HCT116 (cell line): ENCODE data around the gene HNRNPA1. TPM values are rescaled to one million over a fixed set of nuclear protein-coding genes. Genes with fewer than 3 reads are reported as not detected.

Experiments
- ATAC-seq: fragments of 200-7000 bp; cut with Tn5 transposase; 2 replicates; pipeline ENCODE4 v1.9.1; 2020; ENCODE audit warnings: mild to moderate bottlenecking, moderate library complexity
- BruUV-seq: library from RNA; stranded (reverse); fragments of 400-500 nt; replicated peaks from 2 replicates; lab custom pipeline; 2021; lab: Mats Ljungman, UMichigan
- CTCF ChIA-PET: fragments of 300-600 bp; sonication (Branson Sonifier 250); formaldehyde crosslinking; loops from one replicate; lab custom pipeline; 2021; ENCODE audit warnings: antibody characterized with exemption; lab: Charles Lee
- POLR2A ChIA-PET: fragments of 300-600, 350-600 bp; sonication (Branson Sonifier 250); formaldehyde crosslinking; loops from one replicate; lab custom pipeline; 2021; ENCODE audit warnings: antibody characterized with exemption; lab: Charles Lee
- RAD21 ChIA-PET, 2 experiments: fragments of 300-600 bp; sonication (Branson Sonifier 250); formaldehyde crosslinking; loops; one replicate each; lab custom pipeline; 2023; ENCODE audit warnings: low total read pairs in 2 of 2; ENCODE audit not compliant: uncharacterized antibody in 2 of 2, unreplicated experiment in 2 of 2, low non-redundant PET in 1 of 2; lab: Charles Lee
- DNase-seq: peaks from one replicate; pipeline ENCODE4 v3.0.0-alpha.2; 2010; ENCODE audit warnings: low read depth, low spot score
- H2AFZ ChIP-seq: fragments of 200-600 bp; shearing (Covaris generic), sonication (generic); 2 replicates; pipeline ENCODE4 v1.6.1; 2017; ENCODE audit warnings: low read depth, mixed run types, mixed read lengths, antibody characterized with exemption, low read length; ENCODE audit not compliant: poor library complexity, severe bottlenecking
- H3K27ac ChIP-seq: 2 replicates; pipeline ENCODE4 v1.5.1; 2012; ENCODE audit warnings: low read depth, low read length
- H3K27me3 ChIP-seq: fragments of 200-600 bp; sonication (generic); 2 replicates; pipeline ENCODE4 v1.6.1; 2016; ENCODE audit warnings: mixed run types, low read length, mixed read lengths; ENCODE audit not compliant: insufficient read depth
- H3K36me3 ChIP-seq, 2 experiments: fragments of 200-500 bp in 1 of 2; fragments of 200-600 bp in 1 of 2; sonication (Bioruptor generic) in 1 of 2; sonication (generic) in 1 of 2; 2 replicates each; pipeline versions ENCODE4 v1.5.1 to v1.6.1; 2014 to 2016; ENCODE audit warnings: low read length in 2 of 2, inconsistent platforms in 1 of 2, mixed read lengths in 1 of 2, mixed run types in 1 of 2; ENCODE audit not compliant: insufficient read depth in 2 of 2, control insufficient read depth in 1 of 2
- H3K4me1 ChIP-seq, 2 experiments: fragments of 200-600 bp in 1 of 2; sonication (generic) in 1 of 2; 2 replicates each; pipeline versions ENCODE4 v1.5.1 to v1.6.1; 2012 to 2017; ENCODE audit warnings: low read length in 2 of 2, inconsistent platforms in 1 of 2, mild to moderate bottlenecking in 1 of 2, mixed read lengths in 1 of 2, mixed run types in 1 of 2, moderate library complexity in 1 of 2; ENCODE audit not compliant: insufficient read depth in 2 of 2, control insufficient read depth in 1 of 2
- H3K4me2 ChIP-seq: fragments of 200-600 bp; sonication (generic); 2 replicates; pipeline ENCODE4 v1.6.1; 2017; ENCODE audit warnings: mixed run types, low read length, mixed read lengths
- H3K4me3 ChIP-seq, 2 experiments: fragments of 200-600 bp in 1 of 2; sonication (generic) in 1 of 2; replicated peaks in 1 of 2; 2 replicates each; pipeline ENCODE4 v1.5.1; 2011 to 2016; ENCODE audit warnings: low read length in 2 of 2, control low read depth in 1 of 2, low read depth in 1 of 2, mild to moderate bottlenecking in 1 of 2, mixed read lengths in 1 of 2, mixed run types in 1 of 2
- H3K79me2 ChIP-seq: fragments of 200-600 bp; sonication (generic); 2 replicates; pipeline ENCODE4 v1.6.1; 2017; ENCODE audit warnings: mild to moderate bottlenecking, mixed run types, low read length, moderate library complexity, mixed read lengths; ENCODE audit not compliant: insufficient read depth
- H3K9ac ChIP-seq: fragments of 200-600 bp; sonication (generic); 2 replicates; pipeline ENCODE4 v1.6.1; 2016; ENCODE audit warnings: low read length, mixed read lengths
- H3K9me2 ChIP-seq: fragments of 200-600 bp; sonication (generic), shearing (Covaris generic); 2 replicates; pipeline ENCODE4 v1.6.1; 2017; ENCODE audit warnings: mixed run types, mild to moderate bottlenecking, moderate library complexity; ENCODE audit not compliant: insufficient read depth
- H3K9me3 ChIP-seq, 2 experiments: fragments of 200-500 bp in 1 of 2; fragments of 200-600 bp in 1 of 2; sonication (Bioruptor generic) in 1 of 2; sonication (generic) in 1 of 2; 2 replicates each; pipeline ENCODE4 v1.6.1; 2014 to 2017; ENCODE audit warnings: low read length in 2 of 2, mixed read lengths in 2 of 2, inconsistent platforms in 1 of 2, low read depth in 1 of 2, mild to moderate bottlenecking in 1 of 2, mixed run types in 1 of 2, moderate library complexity in 1 of 2; ENCODE audit not compliant: control insufficient read depth in 1 of 2, insufficient read depth in 1 of 2
- H4K20me1 ChIP-seq: fragments of 200-600 bp; sonication (generic), shearing (Covaris generic); 2 replicates; pipeline ENCODE4 v1.6.1; 2017; ENCODE audit warnings: mixed run types, mild to moderate bottlenecking, moderate library complexity; ENCODE audit not compliant: insufficient read depth
- ATF3 ChIP-seq: IDR thresholded peaks from 2 replicates; pipeline ENCODE4 v1.6.1; 2012
- CTCF ChIP-seq, 3 experiments: fragments of 200-600 bp in 1 of 3; sonication (generic) in 1 of 3; IDR thresholded peaks in 2 of 3; conservative IDR thresholded peaks in 1 of 3; 2 replicates each; pipeline ENCODE4 v1.5.1; 2012 to 2017; ENCODE audit warnings: low read depth in 2 of 3, low read length in 2 of 3, antibody characterized with exemption in 1 of 3, borderline replicate concordance in 1 of 3, control low read depth in 1 of 3, mild to moderate bottlenecking in 1 of 3, mixed read lengths in 1 of 3, mixed run types in 1 of 3, moderate library complexity in 1 of 3; ENCODE audit not compliant: insufficient read depth in 1 of 3
- EGR1 ChIP-seq: IDR thresholded peaks from 2 replicates; pipeline ENCODE4 v1.6.1; 2012; ENCODE audit warnings: low read depth
- EZH2phosphoT487 ChIP-seq: fragments of 200-600 bp; IDR thresholded peaks from 2 replicates; pipeline ENCODE4 v1.6.1; 2018; ENCODE audit warnings: antibody characterized with exemption, borderline replicate concordance
- FOSL1 ChIP-seq: IDR thresholded peaks from 2 replicates; pipeline ENCODE4 v1.6.1; 2012; ENCODE audit warnings: low read depth
- JUND ChIP-seq: IDR thresholded peaks from 2 replicates; pipeline ENCODE4 v1.6.1; 2012
- MAX ChIP-seq: IDR thresholded peaks from 2 replicates; pipeline ENCODE4 v1.6.1; 2012
- SIN3A ChIP-seq: IDR thresholded peaks from 2 replicates; pipeline ENCODE4 v1.6.1; 2012; ENCODE audit warnings: low read depth
- SRF ChIP-seq: IDR thresholded peaks from 2 replicates; pipeline ENCODE4 v1.6.1; 2012; ENCODE audit warnings: low read depth
- TCF7L2 ChIP-seq: IDR thresholded peaks from 2 replicates; pipeline ENCODE4 v1.7.0; 2011; ENCODE audit warnings: borderline replicate concordance, inconsistent platforms; ENCODE audit not compliant: insufficient read depth, insufficient read length; ENCODE audit errors: extremely low read depth
- ZBTB33 ChIP-seq: IDR thresholded peaks from 2 replicates; pipeline ENCODE4 v1.6.1; 2011; ENCODE audit warnings: mild to moderate bottlenecking, low read length, moderate library complexity; ENCODE audit not compliant: insufficient replicate concordance; ENCODE audit errors: extremely low read depth
- ZFX ChIP-seq: fragments of 450-650 bp; IDR thresholded peaks from 2 replicates; pipeline ENCODE4 v1.6.1; 2017
- intact Hi-C: fragments of 100-400 bp; cut with micrococcal nuclease; formaldehyde crosslinking; loops from 2 replicates; pipeline ENCODE4 v1.10.0; 2022
- total RNA-seq: library from RNA; stranded (reverse); gene quantifications from one replicate; pipeline ENCODE4 v1.2.1, GENCODE V29; 2021; ENCODE audit not compliant: unreplicated experiment

HNRNPA1 gene
- total RNA-seq, 1 experiment from 2014 or later, result 1,878 TPM

DNA sequence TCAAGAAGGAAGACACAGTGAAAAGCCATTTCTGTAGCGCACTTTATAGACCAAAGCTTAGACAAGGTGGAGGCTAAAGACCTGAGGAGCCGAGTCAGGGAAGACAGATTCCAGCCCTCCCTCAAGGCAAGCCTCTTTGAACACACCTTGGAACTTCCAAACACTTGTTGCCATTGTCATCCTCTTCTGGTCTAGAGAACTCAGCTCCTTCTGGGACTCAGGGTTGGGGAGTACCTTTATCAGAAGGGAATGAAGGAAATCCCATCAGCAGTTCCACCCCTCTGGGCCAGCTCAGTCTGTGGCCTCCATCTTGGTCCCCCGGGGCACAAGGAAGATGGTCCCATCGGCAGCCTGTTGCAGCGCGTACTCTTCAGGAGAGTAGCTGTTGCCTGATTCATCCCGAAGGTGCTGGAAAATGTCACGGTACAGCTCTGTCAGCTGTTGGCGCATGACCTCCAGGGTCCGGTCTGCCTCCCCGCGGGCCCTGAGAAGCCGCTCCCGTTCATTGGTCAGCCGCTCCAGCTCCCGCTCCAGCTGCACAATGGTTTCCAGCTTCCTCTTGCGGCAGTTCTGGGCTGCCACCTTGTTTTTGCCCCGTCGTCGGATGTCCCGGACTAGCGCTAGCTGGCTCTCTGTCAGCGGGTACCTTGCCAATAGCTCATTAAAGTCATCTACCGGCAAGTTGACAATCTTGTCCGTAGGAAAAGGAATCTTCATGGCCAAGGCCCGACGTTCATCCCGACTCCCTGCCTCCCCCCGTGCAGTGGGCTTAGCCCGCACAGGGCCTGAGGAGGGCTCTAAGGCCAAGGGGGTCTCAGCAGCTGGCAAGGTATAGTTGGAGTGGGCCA, 11.8 kb downstream of the HNRNPA1 start:
- RAD21 ChIA-PET, result no interaction called here
- H3K27me3 ChIP-seq, result no peaks in the 10 kb centered on the region
- H2AFZ ChIP-seq, result no peak overlapping the region
- no peak for TF ChIP-seq SIN3A
- no peaks in the 10 kb centered on the region for H3K79me2 ChIP-seq
- H3K9me2 ChIP-seq, result no peaks in the 10 kb centered on the region
- CTCF ChIA-PET, result interaction anchor here (0.7 to 2.1 kb wide), 9 partner anchors 8 to 87 kb away, joined by 3 to 10 read pairs (median 3); partner anchors contain the start of genes CBX5, COPZ1 and NFE2
- H3K9me3 ChIP-seq, result no peaks in the 10 kb centered on the region
- POLR2A ChIA-PET, result interaction anchor here (1.0 to 4.8 kb wide), 3 partner anchors 12 to 67 kb away, joined by 4 to 40 read pairs (median 15); partner anchors contain the start of genes CBX5, COPZ1 and HNRNPA1
- H4K20me1 ChIP-seq, result peaks cover 10% of the 10 kb centered on the region; the same call in 1 of the 2 replicates
- peaks cover 0 to 15% of the 10 kb centered on the region in 2 experiments; a peak in 3 of 4 replicates for H3K4me1 ChIP-seq
- H3K9ac ChIP-seq, result no peak overlapping the region
- H3K4me2 ChIP-seq, result no peak overlapping the region
- peaks cover 0 to 3% of the 10 kb centered on the region in 2 experiments; a peak in 1 of 4 replicates for H3K36me3 ChIP-seq
- no peak overlapping the region for H3K27ac ChIP-seq
- no peak for DNase-seq
- no peak overlapping the region for H3K4me3 ChIP-seq
- no TSS peak for BruUV-seq
- ATAC-seq, result no peak
- intact Hi-C loops, result no loop called here

DNA sequence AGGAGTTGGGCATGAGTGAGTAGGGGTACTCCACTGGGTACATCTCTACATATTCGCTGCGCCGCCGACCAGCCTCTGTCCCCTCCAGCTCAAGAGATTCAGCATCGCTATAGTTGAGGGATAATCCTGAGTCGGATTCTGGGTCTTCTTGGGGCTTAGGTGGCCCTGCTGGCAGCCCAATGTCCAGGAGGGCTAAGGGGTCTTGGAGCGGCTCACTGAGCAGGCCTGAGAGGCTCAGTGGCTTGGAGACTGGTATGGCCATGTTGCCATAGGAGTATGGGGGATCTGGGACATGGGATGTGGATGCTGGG, 12.4 kb downstream of the HNRNPA1 start:
- Histone ChIP-seq H3K4me1 (peaks cover 0 to 9% of the 10 kb centered on the region in 2 experiments; a peak in 3 of 4 replicates), H2AFZ (no peak overlapping the region), H3K36me3 (no peaks in the 10 kb centered on the region), H3K4me2 (no peak overlapping the region), H3K79me2 (no peaks in the 10 kb centered on the region), H4K20me1 (0 out of 2 replicates have a peak, but pooled peaks cover 4% of the 10 kb centered on the region), H3K27me3 (no peaks in the 10 kb centered on the region), H3K4me3 (no peak overlapping the region), H3K27ac (no peak overlapping the region), H3K9me2 (no peaks in the 10 kb centered on the region), H3K9me3 (no peaks in the 10 kb centered on the region), H3K9ac (no peak overlapping the region)
- ATAC-seq, result no peak
- DNase-seq, result no peak
- POLR2A ChIA-PET, result interaction anchor here (1.0 to 2.6 kb wide), 2 partner anchors 33 to 67 kb away, joined by 4 to 15 read pairs; partner anchors contain the start of gene COPZ1
- CTCF ChIA-PET, result interaction anchor here (1.2 to 2.8 kb wide), 6 partner anchors 8 to 86 kb away, joined by 3 to 16 read pairs (median 4); partner anchors contain the start of genes CBX5, COPZ1, HNRNPA1 and NFE2
- RAD21 ChIA-PET, result interaction anchor here in 1 of 2 experiments (1.0 kb wide), 1 partner anchor 32 kb away, joined by 4 read pairs; the partner anchor contains the start of gene COPZ1
- intact Hi-C loops, result no loop called here
- BruUV-seq, result no TSS peak
- no peak for TF ChIP-seq ZBTB33
- no peak for TF ChIP-seq ATF3
- no peak for TF ChIP-seq JUND
- TF ChIP-seq EGR1, result no peak
- TF ChIP-seq CTCF (IDR thresholded peaks at IDR 0.05 in 2 of 3, conservative IDR thresholded peaks at IDR 0.05 in 1 of 3; ENCODE audit: borderline replicate concordance in 1 of 3, insufficient read depth in 1 of 3, low read depth in 2 of 3, low read length in 2 of 3), result no peak
- TF ChIP-seq ZFX, result no peak
- no peak for TF ChIP-seq SRF
- no peak for TF ChIP-seq EZH2phosphoT487
- no peak for TF ChIP-seq TCF7L2
- TF ChIP-seq MAX, result no peak
- TF ChIP-seq SIN3A, result no peak
- no peak for TF ChIP-seq FOSL1
